Liver (tissue), 9 donors: ENCODE data around the gene PRXL2A. TPM values are rescaled to one million over a fixed set of nuclear protein-coding genes. Genes with fewer than 3 reads are reported as not detected.

Experiments
- DNase-seq: peaks from one replicate; pipeline ENCODE4 v3.0.0-alpha.2; 2017; ENCODE audit warnings: low spot score
- H3K27ac ChIP-seq, 2 donors: one replicate each; pipeline ENCODE4 v1.7.0; 2013; ENCODE audit warnings: inconsistent platforms in 2 of 2, low read length in 2 of 2, control low read depth in 1 of 2, low read depth in 1 of 2, mild to moderate bottlenecking in 1 of 2
- H3K27me3 ChIP-seq, 4 donors: one replicate each; pipeline versions ENCODE4 v1.6.1 to v1.7.0; 2013; ENCODE audit warnings: low read length in 3 of 4, inconsistent platforms in 1 of 4, mild to moderate bottlenecking in 1 of 4, moderate library complexity in 1 of 4; ENCODE audit not compliant: control insufficient read depth in 4 of 4, insufficient read depth in 4 of 4
- H3K36me3 ChIP-seq, 4 donors: one replicate each; pipeline versions ENCODE4 v1.6.1 to v1.7.0; 2013; ENCODE audit warnings: low read length in 3 of 4, mild to moderate bottlenecking in 3 of 4, low read depth in 1 of 4, moderate library complexity in 1 of 4; ENCODE audit not compliant: control insufficient read depth in 4 of 4, insufficient read depth in 3 of 4
- H3K4me1 ChIP-seq, 4 donors: one replicate each; pipeline versions ENCODE4 v1.6.1 to v1.7.0; 2013; ENCODE audit warnings: low read length in 3 of 4, mild to moderate bottlenecking in 3 of 4, moderate library complexity in 1 of 4; ENCODE audit not compliant: control insufficient read depth in 4 of 4, insufficient read depth in 4 of 4
- H3K4me3 ChIP-seq, 3 donors: one replicate each; pipeline versions ENCODE4 v1.6.1 to v1.7.0; 2013; ENCODE audit warnings: low read length in 3 of 3, control low read depth in 1 of 3, low read depth in 1 of 3, mild to moderate bottlenecking in 1 of 3
- H3K9ac ChIP-seq, 2 donors: one replicate each; pipeline ENCODE4 v1.7.0; 2013; ENCODE audit warnings: low read length in 2 of 2, mild to moderate bottlenecking in 2 of 2, moderate library complexity in 2 of 2, control low read depth in 1 of 2, low read depth in 1 of 2
- H3K9me3 ChIP-seq, 4 donors: one replicate each; pipeline versions ENCODE4 v1.6.1 to v1.7.0; 2013; ENCODE audit warnings: low read length in 3 of 4; ENCODE audit not compliant: control insufficient read depth in 4 of 4
- ATF3 ChIP-seq: IDR thresholded peaks from 2 replicates; pipeline ENCODE4 v1.6.1; 2016; ENCODE audit warnings: antibody characterized with exemption
- CTCF ChIP-seq: fragments of 150-350 bp; IDR thresholded peaks from 2 replicates; pipeline ENCODE4 v1.5.1; 2017; ENCODE audit warnings: improper control_type of control experiment, low read depth, low read length; ENCODE audit not compliant: missing input control
- EGR1 ChIP-seq, 2 donors: IDR thresholded peaks; 2 replicates each; pipeline ENCODE4 v1.6.1; 2016 to 2018; ENCODE audit warnings: antibody characterized with exemption in 2 of 2, low read depth in 2 of 2
- FOXA1 ChIP-seq: IDR thresholded peaks from 2 replicates; pipeline ENCODE4 v1.6.1; 2016; ENCODE audit warnings: antibody characterized with exemption
- FOXA2 ChIP-seq: IDR thresholded peaks from 2 replicates; pipeline ENCODE4 v1.6.1; 2016; ENCODE audit warnings: antibody characterized with exemption
- GABPA ChIP-seq, 2 donors: IDR thresholded peaks in 1 of 2; conservative IDR thresholded peaks in 1 of 2; 2 replicates each; pipeline ENCODE4 v1.6.1; 2016; ENCODE audit warnings: antibody characterized with exemption in 2 of 2, mild to moderate bottlenecking in 1 of 2, moderate library complexity in 1 of 2
- HNF4A ChIP-seq, 2 donors: conservative IDR thresholded peaks; 2 replicates each; pipeline ENCODE4 v1.6.1; 2016; ENCODE audit warnings: antibody characterized with exemption in 2 of 2, mild to moderate bottlenecking in 2 of 2
- HNF4G ChIP-seq: IDR thresholded peaks from 2 replicates; pipeline ENCODE4 v1.6.1; 2016; ENCODE audit warnings: antibody characterized with exemption
- JUND ChIP-seq, 2 donors: IDR thresholded peaks; 2 replicates each; pipeline ENCODE4 v1.6.1; 2016; ENCODE audit warnings: antibody characterized with exemption in 2 of 2
- MAX ChIP-seq: IDR thresholded peaks from 2 replicates; pipeline ENCODE4 v1.6.1; 2016; ENCODE audit warnings: antibody characterized with exemption
- NR2F2 ChIP-seq: IDR thresholded peaks from 2 replicates; pipeline ENCODE4 v1.6.1; 2016; ENCODE audit warnings: antibody characterized with exemption
- RAD21 ChIP-seq, 2 donors: IDR thresholded peaks; 2 replicates each; pipeline ENCODE4 v1.6.1; 2016; ENCODE audit warnings: antibody characterized with exemption in 2 of 2, mild to moderate bottlenecking in 2 of 2
- REST ChIP-seq: IDR thresholded peaks from 2 replicates; pipeline ENCODE4 v1.6.1; 2016; ENCODE audit warnings: antibody characterized with exemption, mild to moderate bottlenecking
- RXRA ChIP-seq, 2 donors: IDR thresholded peaks; 2 replicates each; pipeline ENCODE4 v1.6.1; 2017 to 2018; ENCODE audit warnings: antibody characterized with exemption in 2 of 2, mild to moderate bottlenecking in 1 of 2
- SP1 ChIP-seq: IDR thresholded peaks from 2 replicates; pipeline ENCODE4 v1.6.1; 2018; ENCODE audit warnings: antibody characterized with exemption, mild to moderate bottlenecking
- TAF1 ChIP-seq: conservative IDR thresholded peaks from 2 replicates; pipeline ENCODE4 v1.6.1; 2016; ENCODE audit warnings: antibody characterized with exemption, mild to moderate bottlenecking
- YY1 ChIP-seq: IDR thresholded peaks from 2 replicates; pipeline ENCODE4 v1.6.1; 2016; ENCODE audit warnings: antibody characterized with exemption, mild to moderate bottlenecking
- ZBTB33 ChIP-seq: IDR thresholded peaks from 2 replicates; pipeline ENCODE4 v1.6.1; 2016; ENCODE audit warnings: antibody characterized with exemption
- WGBS: extraction: QIAGEN DNeasy Blood & Tissue Kit; methylation state at CpG from one replicate; pipeline ENCODE4 v1.1.7; 2013; 5-methylcytosine and 5-hydroxymethylcytosine counted together
- polyA plus RNA-seq, 2 donors: library from polyadenylated mRNA; stranded (reverse) in 1 of 2; unstranded in 1 of 2; fragments of 200-250 nt in 1 of 2; fragments of >200 nt in 1 of 2; fragmentation: Nextera tagmentation in 1 of 2; extraction: Ambion mirVana in 1 of 2; gene quantifications; one replicate each; pipeline versions ENCODE4 v1.2.1 to v1.2.3, GENCODE V29; 2013 to 2015
- total RNA-seq, 2 donors: library from RNA; depleted of rRNA; stranded (reverse); fragments of >200 nt; gene quantifications; one replicate each; pipeline ENCODE4 v1.2.3, GENCODE V29; 2014
- donor health status: healthy.
- donor health status: healthy.
- donor health status: healthy.
- donor health status: healthy.
- donor health status: healthy.

PRXL2A gene
- total and polyA plus RNA-seq, 4 donors = 48.5 to 87.4 (median 54.1) TPM

- Histone ChIP-seq H3K4me1 (peaks cover 8 to 38% (median 26%) of the 10 kb centered on the region in 4 donors), H3K36me3 (no peaks in the 10 kb centered on the region), H3K4me3 (no peak overlapping the region), H3K27me3 (no peaks in the 10 kb centered on the region), H3K9me3 (no peaks in the 10 kb centered on the region), H3K9ac (no peak overlapping the region), H3K27ac (peak overlapping the region; percentile 40 to 63)
- DNase-seq = no peak
- TF ChIP-seq RAD21 (IDR thresholded peaks at IDR 0.05) (no peak), YY1 (no peak), FOXA1 (no peak), JUND (IDR thresholded peaks at IDR 0.05) (no peak), ATF3 (no peak), MAX (no peak), EGR1 (IDR thresholded peaks at IDR 0.05; ENCODE audit: low read depth in 2 of 2) (no peak), TAF1 (no peak)
- 86% methylated on average over 4 of the region's 4 CpGs for WGBS
These were observed 2.7 kb upstream of the PRXL2A start for GRCh38 chr10:80405626-80406025.

- peaks cover 13 to 44% (median 32%) of the 10 kb centered on the region in 4 donors for H3K4me1 ChIP-seq
- H3K9ac ChIP-seq = no peak overlapping the region
- H3K27me3 ChIP-seq = no peaks in the 10 kb centered on the region
- no peak overlapping the region for H3K4me3 ChIP-seq
- no peak for DNase-seq
- 36% methylated on average over 4 of the region's 4 CpGs for WGBS
- TF ChIP-seq REST (no peak), HNF4G (no peak), SP1 (no peak), HNF4A (conservative IDR thresholded peaks at IDR 0.05) (peak in 1 of 2 donors; percentile 24), FOXA1 (no peak), EGR1 (IDR thresholded peaks at IDR 0.05; ENCODE audit: low read depth in 2 of 2) (no peak), ZBTB33 (no peak), ATF3 (no peak), CTCF (no peak), JUND (IDR thresholded peaks at IDR 0.05) (no peak), GABPA (IDR thresholded peaks at IDR 0.05 in 1 of 2, conservative IDR thresholded peaks at IDR 0.05 in 1 of 2) (no peak), RXRA (IDR thresholded peaks at IDR 0.05) (peak; percentile 54 to 64), RAD21 (IDR thresholded peaks at IDR 0.05) (no peak), FOXA2 (peak; percentile 23), NR2F2 (peak; percentile 92), TAF1 (no peak), MAX (peak; percentile 26)
- H3K36me3 ChIP-seq = no peaks in the 10 kb centered on the region
- H3K27ac ChIP-seq = peak overlapping the region; percentile 40 to 63
- no peaks in the 10 kb centered on the region for H3K9me3 ChIP-seq
These were observed 2.1 kb upstream of the PRXL2A start for GRCh38 chr10:80406204-80406603.
